ENCODE results near the gene FAF2.

The FAF2 gene

GRCh38 chr5:176533894-176534611 is 85.9 kb downstream of the FAF2 start:
- peak; percentile 47 to 65 for DNase-seq

- no peak for DNase-seq
These were observed 86.5 kb downstream of the FAF2 start for GRCh38 chr5:176534640-176535039.

GRCh38 chr5:176535101-176535663 is 87.0 kb downstream of the FAF2 start:
- DNase-seq: peak; percentile 67 to 80

GRCh38 chr5:176535664-176536131 is 87.5 kb downstream of the FAF2 start:
- no peak for DNase-seq

GRCh38 chr5:176536132-176536901 is 88.1 kb downstream of the FAF2 start:
- DNase-seq: peak; percentile 75 to 84

GRCh38 chr5:176536902-176537553 is 88.8 kb downstream of the FAF2 start, which contains the start of gene RNF44:
RNF44 (minus strand) TSS chr5:176537402; CDS start chr5:176532472, 4,930 bp downstream.
- peak; percentile 98 to 99 for DNase-seq

GRCh38 chr5:176537554-176538229 is 89.5 kb downstream of the FAF2 start:
- DNase-seq: peak; percentile 99 to 100

GRCh38 chr5:176538230-176538988 is 90.2 kb downstream of the FAF2 start:
- DNase-seq: no peak

GRCh38 chr5:176538989-176539384 is 90.8 kb downstream of the FAF2 start:
- no peak for DNase-seq

- DNase-seq: no peak
These were observed 92.3 kb downstream of the FAF2 start for GRCh38 chr5:176540476-176540899.

- DNase-seq: peak in 1 of 2 donors; percentile 57
These were observed 92.8 kb downstream of the FAF2 start for GRCh38 chr5:176540956-176541337.

GRCh38 chr5:176541338-176542134 is 93.4 kb downstream of the FAF2 start:
- peak; percentile 69 to 83 for DNase-seq

GRCh38 chr5:176542135-176542595 is 94.0 kb downstream of the FAF2 start:
- DNase-seq: peak; percentile 68 to 79

- DNase-seq: peak; percentile 28 to 58
These were observed 94.6 kb downstream of the FAF2 start for GRCh38 chr5:176542596-176543427.

- peak; percentile 72 to 79 for DNase-seq
These were observed 95.4 kb downstream of the FAF2 start for GRCh38 chr5:176543428-176544182.

- no peak for DNase-seq
These were observed 97.2 kb downstream of the FAF2 start for GRCh38 chr5:176545388-176545736.

GRCh38 chr5:176545737-176546509 is 97.7 kb downstream of the FAF2 start:
- no peak for DNase-seq

- DNase-seq: peak; percentile 52 to 57
These were observed 99.6 kb downstream of the FAF2 start for GRCh38 chr5:176547802-176548201.
